Measurements from ENCODE around the gene TGFBR3.
"Not testable (repeated sequence)": the region's sequence is repeated elsewhere in the genome, so short reads cannot be mapped to it uniquely, and the experiment has no call there.

Gene TGFBR3

DNA sequence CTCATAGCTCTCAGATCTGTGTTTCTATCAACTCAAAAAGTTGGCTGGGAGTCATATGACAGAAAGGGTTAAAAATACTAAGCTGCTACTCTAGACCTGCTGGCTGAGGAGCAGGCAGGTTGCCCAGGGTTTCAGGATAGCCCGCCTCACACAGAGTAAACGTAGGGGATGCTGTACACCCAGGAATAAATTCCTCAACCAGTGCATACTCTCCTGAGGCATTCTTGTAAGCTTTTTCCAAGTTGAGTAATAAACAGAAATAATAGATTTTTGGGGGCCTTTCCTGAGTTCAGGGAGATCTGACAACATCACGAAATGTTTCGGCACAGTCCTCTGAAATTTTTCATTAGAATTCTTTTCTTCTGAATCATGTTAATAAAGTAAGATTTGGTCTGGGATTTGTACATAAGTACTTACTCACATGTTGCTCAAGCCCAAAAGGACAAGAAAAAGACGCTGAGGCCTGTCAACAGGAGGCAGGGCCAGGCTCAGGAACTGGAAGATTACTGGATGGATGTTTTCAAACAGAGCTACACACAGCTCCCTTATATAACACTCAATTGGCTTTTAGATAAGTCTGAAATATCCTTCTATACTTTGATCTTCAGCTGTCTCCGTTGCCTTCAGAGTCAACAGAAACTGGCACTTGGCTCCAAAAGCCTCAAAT lies 41.0 kb downstream of the TGFBR3 start:
- peaks cover 34% of the 10 kb centered on the region for H3K4me1 ChIP-seq (ENCODE audit: control insufficient read depth, insufficient read depth, low read length)
- no peak overlapping the region for H3K4me3 ChIP-seq (ENCODE audit: low read length)

DNA sequence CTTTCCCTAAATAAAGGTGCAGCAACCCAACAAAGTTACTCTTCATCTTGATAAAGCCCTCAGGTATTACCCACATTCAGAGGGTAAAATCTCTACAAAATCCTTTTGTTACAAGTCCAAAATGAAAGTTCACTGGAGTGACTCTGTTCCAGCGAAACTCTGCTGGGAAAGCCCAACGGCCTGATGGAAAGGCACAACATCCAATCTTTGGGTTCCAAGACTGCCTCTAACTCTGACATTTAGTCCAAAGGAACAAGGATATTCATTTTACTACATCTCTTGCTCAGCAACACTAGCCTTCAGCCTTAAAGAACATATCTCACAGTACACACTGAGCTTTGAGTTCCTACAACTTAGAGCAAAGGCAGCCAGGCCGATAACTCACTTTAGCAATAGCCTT lies 42.1 kb downstream of the TGFBR3 start:
- Histone ChIP-seq H3K9me3 (replicated peaks; ENCODE audit: low read length) (no peaks in the 10 kb centered on the region), H3K4me1 (ENCODE audit: control insufficient read depth, insufficient read depth, low read length) (peaks cover 38% of the 10 kb centered on the region), H3K9ac (ENCODE audit: low read depth, low read length) (no peak overlapping the region), H3K36me3 (ENCODE audit: insufficient read depth, low read length) (no peaks in the 10 kb centered on the region), H3K27me3 (ENCODE audit: control insufficient read depth, insufficient read depth, low read length) (no peaks in the 10 kb centered on the region), H3K4me2 (ENCODE audit: low read length) (no peak overlapping the region), H3K4me3 (ENCODE audit: low read length) (no peak overlapping the region)

More for the DNA sequence above, 41.0 kb downstream of the TGFBR3 start:
- H3K27me3 ChIP-seq (ENCODE audit: control insufficient read depth, insufficient read depth, low read length), result no peaks in the 10 kb centered on the region
- no peaks in the 10 kb centered on the region for H3K9me3 ChIP-seq (replicated peaks; ENCODE audit: low read length)
- peak overlapping the region; percentile 53 for H3K9ac ChIP-seq (ENCODE audit: low read depth, low read length)
- peak overlapping the region; percentile 65 for H3K4me2 ChIP-seq (ENCODE audit: low read length)
- H3K36me3 ChIP-seq (ENCODE audit: insufficient read depth, low read length), result no peaks in the 10 kb centered on the region

DNA sequence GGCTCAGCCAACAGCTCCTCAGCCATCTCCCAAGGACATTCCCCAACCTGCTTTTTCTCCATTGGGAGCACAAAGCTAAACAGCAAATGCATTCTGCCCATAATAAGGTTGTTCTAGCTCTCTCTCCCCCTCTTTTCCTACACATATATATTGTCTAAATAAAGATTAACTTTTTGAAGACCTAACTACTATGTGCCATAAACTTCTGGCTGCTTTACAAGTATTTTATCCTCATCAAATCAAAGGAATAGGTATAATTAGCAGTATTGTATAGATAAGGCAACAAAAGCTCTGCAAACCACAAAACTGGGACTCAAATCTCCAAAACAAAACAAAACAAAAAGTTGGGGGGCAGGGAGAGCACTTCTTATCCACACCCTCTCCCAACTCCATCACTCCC lies 43.4 kb downstream of the TGFBR3 start:
- H3K27me3 ChIP-seq (ENCODE audit: control insufficient read depth, insufficient read depth, low read length), result no peaks in the 10 kb centered on the region
- no peaks in the 10 kb centered on the region for H3K36me3 ChIP-seq (ENCODE audit: insufficient read depth, low read length)
- H3K9ac ChIP-seq (ENCODE audit: low read depth, low read length), result no peak overlapping the region
- H3K4me1 ChIP-seq (ENCODE audit: control insufficient read depth, insufficient read depth, low read length), result peaks cover 38% of the 10 kb centered on the region
- H3K4me3 ChIP-seq (ENCODE audit: low read length), result no peak overlapping the region
- H3K9me3 ChIP-seq (replicated peaks; ENCODE audit: low read length), result no peaks in the 10 kb centered on the region
- no peak overlapping the region for H3K4me2 ChIP-seq (ENCODE audit: low read length)

GRCh38 chr1:91842056-91842455 lies 43.9 kb downstream of the TGFBR3 start:
- Histone ChIP-seq H3K4me2 (ENCODE audit: low read length) (no peak overlapping the region), H3K36me3 (ENCODE audit: insufficient read depth, low read length) (no peaks in the 10 kb centered on the region), H3K4me1 (ENCODE audit: control insufficient read depth, insufficient read depth, low read length) (peaks cover 38% of the 10 kb centered on the region), H3K27me3 (ENCODE audit: control insufficient read depth, insufficient read depth, low read length) (no peaks in the 10 kb centered on the region), H3K9ac (ENCODE audit: low read depth, low read length) (no peak overlapping the region), H3K9me3 (replicated peaks; ENCODE audit: low read length) (no peaks in the 10 kb centered on the region), H3K4me3 (ENCODE audit: low read length) (no peak overlapping the region)

GRCh38 chr1:91840276-91840675 lies 45.7 kb downstream of the TGFBR3 start:
- not testable (repeated sequence) for H3K9me3 ChIP-seq (replicated peaks; ENCODE audit: low read length); H3K4me3 ChIP-seq (ENCODE audit: low read length); H3K4me2 ChIP-seq (ENCODE audit: low read length); H3K9ac ChIP-seq (ENCODE audit: low read depth, low read length); H3K27me3 ChIP-seq (ENCODE audit: control insufficient read depth, insufficient read depth, low read length); H3K36me3 ChIP-seq (ENCODE audit: insufficient read depth, low read length)
- peaks cover 22% of the 10 kb centered on the region for H3K4me1 ChIP-seq (ENCODE audit: control insufficient read depth, insufficient read depth, low read length)

GRCh38 chr1:91836331-91837040 lies 49.5 kb downstream of the TGFBR3 start:
- H3K4me1 ChIP-seq (ENCODE audit: control insufficient read depth, insufficient read depth, low read length), result peaks cover 9% of the 10 kb centered on the region
- H3K9me3 ChIP-seq (replicated peaks; ENCODE audit: low read length), result no peaks in the 10 kb centered on the region
- H3K27me3 ChIP-seq (ENCODE audit: control insufficient read depth, insufficient read depth, low read length), result no peaks in the 10 kb centered on the region
- H3K36me3 ChIP-seq (ENCODE audit: insufficient read depth, low read length), result no peaks in the 10 kb centered on the region
- H3K4me3 ChIP-seq (ENCODE audit: low read length), result no peak overlapping the region
- H3K9ac ChIP-seq (ENCODE audit: low read depth, low read length), result no peak overlapping the region
- no peak overlapping the region for H3K4me2 ChIP-seq (ENCODE audit: low read length)

DNA sequence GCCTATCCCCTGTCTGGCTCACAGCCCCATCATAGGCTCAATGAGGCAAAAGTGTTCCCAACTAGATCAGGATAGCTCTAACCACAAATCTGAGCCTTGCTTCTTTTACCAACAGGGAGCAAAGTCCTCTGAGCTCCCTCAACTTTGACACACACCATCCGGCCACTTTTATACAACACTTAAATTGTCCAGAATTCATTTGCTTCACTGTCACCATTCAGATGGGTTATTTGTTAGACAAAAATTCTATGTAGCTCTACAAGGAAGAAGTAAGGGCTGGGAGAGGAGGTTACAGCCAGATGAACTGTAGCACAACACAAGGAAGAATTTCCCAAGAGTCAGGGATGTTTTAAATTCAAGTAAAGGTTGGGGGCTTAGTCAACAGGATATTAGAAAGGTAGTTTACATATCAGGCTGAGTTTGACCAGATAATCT lies 50.8 kb downstream of the TGFBR3 start:
- H3K9me3 ChIP-seq (replicated peaks; ENCODE audit: low read length), result no peaks in the 10 kb centered on the region
- no peaks in the 10 kb centered on the region for H3K36me3 ChIP-seq (ENCODE audit: insufficient read depth, low read length)
- no peak overlapping the region for H3K4me2 ChIP-seq (ENCODE audit: low read length)
- H3K4me1 ChIP-seq (ENCODE audit: control insufficient read depth, insufficient read depth, low read length), result peaks cover 12% of the 10 kb centered on the region
- H3K4me3 ChIP-seq (ENCODE audit: low read length), result no peak overlapping the region
- H3K27me3 ChIP-seq (ENCODE audit: control insufficient read depth, insufficient read depth, low read length), result no peaks in the 10 kb centered on the region
- no peak overlapping the region for H3K9ac ChIP-seq (ENCODE audit: low read depth, low read length)

- H3K27me3 ChIP-seq (ENCODE audit: control insufficient read depth, insufficient read depth, low read length); H3K4me3 ChIP-seq (ENCODE audit: low read length); H3K4me2 ChIP-seq (ENCODE audit: low read length); H3K9ac ChIP-seq (ENCODE audit: low read depth, low read length); H3K36me3 ChIP-seq (ENCODE audit: insufficient read depth, low read length); H3K9me3 ChIP-seq (replicated peaks; ENCODE audit: low read length): not testable (repeated sequence)
- H3K4me1 ChIP-seq (ENCODE audit: control insufficient read depth, insufficient read depth, low read length), result peaks cover 13% of the 10 kb centered on the region
Measured at GRCh38 chr1:91834549-91834948, 51.4 kb downstream of the TGFBR3 start.

DNA sequence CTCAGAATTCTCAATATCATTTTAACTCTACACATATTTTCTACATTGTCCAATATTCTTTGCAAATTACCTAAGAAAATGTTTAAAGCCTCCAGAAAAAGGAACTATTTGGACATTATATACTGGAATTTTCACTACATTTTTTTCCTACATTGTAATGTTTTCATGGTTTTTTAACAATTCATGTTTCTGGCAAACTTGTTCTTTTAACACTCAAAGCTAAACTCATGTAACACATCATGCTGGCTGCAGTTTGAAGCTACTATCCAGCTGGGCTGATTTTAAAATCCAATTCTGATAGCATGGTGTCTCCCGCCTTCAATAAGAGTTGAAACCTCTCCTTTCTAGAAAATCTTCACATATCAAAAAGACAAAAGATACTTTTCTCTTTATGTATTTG lies 52.0 kb downstream of the TGFBR3 start:
- Histone ChIP-seq H3K9ac (ENCODE audit: low read depth, low read length) (no peak overlapping the region), H3K4me1 (ENCODE audit: control insufficient read depth, insufficient read depth, low read length) (peaks cover 10% of the 10 kb centered on the region), H3K4me3 (ENCODE audit: low read length) (no peak overlapping the region), H3K27me3 (ENCODE audit: control insufficient read depth, insufficient read depth, low read length) (no peaks in the 10 kb centered on the region), H3K4me2 (ENCODE audit: low read length) (no peak overlapping the region), H3K36me3 (ENCODE audit: insufficient read depth, low read length) (no peaks in the 10 kb centered on the region), H3K9me3 (replicated peaks; ENCODE audit: low read length) (no peaks in the 10 kb centered on the region)

GRCh38 chr1:91831132-91831930 lies 54.6 kb downstream of the TGFBR3 start:
- Histone ChIP-seq H3K9me3 (replicated peaks; ENCODE audit: low read length) (no peaks in the 10 kb centered on the region), H3K36me3 (ENCODE audit: insufficient read depth, low read length) (no peaks in the 10 kb centered on the region), H3K4me3 (ENCODE audit: low read length) (no peak overlapping the region), H3K9ac (ENCODE audit: low read depth, low read length) (no peak overlapping the region), H3K27me3 (ENCODE audit: control insufficient read depth, insufficient read depth, low read length) (peaks cover 6% of the 10 kb centered on the region), H3K4me1 (ENCODE audit: control insufficient read depth, insufficient read depth, low read length) (peaks cover 10% of the 10 kb centered on the region), H3K4me2 (ENCODE audit: low read length) (no peak overlapping the region)

- Histone ChIP-seq H3K36me3 (ENCODE audit: insufficient read depth, low read length) (no peaks in the 10 kb centered on the region), H3K27me3 (ENCODE audit: control insufficient read depth, insufficient read depth, low read length) (peaks cover 6% of the 10 kb centered on the region), H3K9me3 (replicated peaks; ENCODE audit: low read length) (no peaks in the 10 kb centered on the region), H3K4me1 (ENCODE audit: control insufficient read depth, insufficient read depth, low read length) (peaks cover 10% of the 10 kb centered on the region), H3K4me3 (ENCODE audit: low read length) (no peak overlapping the region), H3K4me2 (ENCODE audit: low read length) (peak overlapping the region; percentile 26), H3K9ac (ENCODE audit: low read depth, low read length) (peak overlapping the region; percentile 8)
Measured at GRCh38 chr1:91830242-91831131, 55.5 kb downstream of the TGFBR3 start.
